SK-N-SH (cell line): ENCODE results near the gene RPL22. TPM values are rescaled to one million over a fixed set of nuclear protein-coding genes. Genes with fewer than 3 reads are reported as not detected.

Experiments
- CTCF ChIA-PET: fragments of 300-600, 350-600 bp; formaldehyde crosslinking; extraction: SDS; loops from one replicate; lab custom pipeline; 2021; lab: Yijun Ruan, JAX
- POLR2A ChIA-PET: fragments of 350-600 bp; sonication (Branson Sonifier 250); formaldehyde crosslinking; extraction: SDS; loops from one replicate; lab custom pipeline; 2020; ENCODE audit warnings: antibody characterized with exemption, inconsistent platforms; lab: Yijun Ruan, JAX
- DNase-seq: peaks from one replicate; pipeline ENCODE4 v3.0.0; 2012
- H2AFZ ChIP-seq: fragments of 200-600 bp; sonication (generic); 2 replicates; pipeline ENCODE4 v1.8.1; 2016; ENCODE audit warnings: antibody characterized with exemption, mild to moderate bottlenecking, low read depth
- H3F3A ChIP-seq: fragments of 200-600 bp; sonication (generic); replicated peaks from 2 replicates; pipeline ENCODE3; 2016; ENCODE audit warnings: antibody characterized with exemption, mild to moderate bottlenecking; ENCODE audit not compliant: insufficient read depth
- H3K27ac ChIP-seq, 2 experiments: fragments of 200-500 bp in 1 of 2; fragments of 200-600 bp in 1 of 2; sonication (Bioruptor generic) in 1 of 2; sonication (generic), shearing (Covaris generic) in 1 of 2; 2 replicates each; pipeline versions ENCODE4 v1.5.1 to v1.6.1; 2014 to 2016; ENCODE audit warnings: low read depth in 2 of 2, inconsistent platforms in 1 of 2, low read length in 1 of 2, mild to moderate bottlenecking in 1 of 2, mixed read lengths in 1 of 2
- H3K27me3 ChIP-seq: fragments of 200-600 bp; sonication (generic), shearing (Covaris generic); 2 replicates; pipeline ENCODE4 v1.6.1; 2016; ENCODE audit warnings: mixed run types; ENCODE audit not compliant: insufficient read depth
- H3K36me3 ChIP-seq, 2 experiments: fragments of 200-500 bp in 1 of 2; fragments of 200-600 bp in 1 of 2; sonication (Bioruptor generic) in 1 of 2; sonication (generic) in 1 of 2; replicated peaks in 1 of 2; 2 replicates each; pipeline versions ENCODE3 to v1.5.1; 2014 to 2016; ENCODE audit warnings: low read length in 1 of 2, mild to moderate bottlenecking in 1 of 2; ENCODE audit not compliant: insufficient read depth in 2 of 2, control insufficient read depth in 1 of 2
- H3K4me1 ChIP-seq, 2 experiments: fragments of 200-500 bp in 1 of 2; fragments of 200-600 bp in 1 of 2; sonication (Bioruptor generic) in 1 of 2; sonication (generic), shearing (Covaris generic) in 1 of 2; 2 replicates each; pipeline versions ENCODE4 v1.5.1 to v1.6.1; 2014 to 2016; ENCODE audit warnings: low read depth in 1 of 2, low read length in 1 of 2, mixed run types in 1 of 2; ENCODE audit not compliant: insufficient read depth in 2 of 2, control insufficient read depth in 1 of 2
- H3K4me2 ChIP-seq: fragments of 200-600 bp; sonication (generic), shearing (Covaris generic); 2 replicates; pipeline ENCODE4 v1.6.1; 2017; ENCODE audit warnings: mixed run types
- H3K4me3 ChIP-seq, 2 experiments: fragments of 200-500 bp in 1 of 2; fragments of 200-600 bp in 1 of 2; sonication (Bioruptor generic) in 1 of 2; sonication (generic), shearing (Covaris generic) in 1 of 2; 2 replicates each; pipeline versions ENCODE4 v1.5.1 to v1.8.1; 2014 to 2016; ENCODE audit warnings: low read depth in 2 of 2, inconsistent platforms in 1 of 2, low read length in 1 of 2, mild to moderate bottlenecking in 1 of 2, mixed read lengths in 1 of 2, moderate library complexity in 1 of 2
- H3K79me2 ChIP-seq: fragments of 200-600 bp; sonication (generic); 2 replicates; pipeline ENCODE4 v1.8.1; 2017; ENCODE audit warnings: mild to moderate bottlenecking; ENCODE audit not compliant: insufficient read depth
- H3K9ac ChIP-seq: fragments of 200-600 bp; sonication (generic); 2 replicates; pipeline ENCODE4 v1.6.1; 2017; ENCODE audit warnings: mixed run types
- H3K9me2 ChIP-seq: fragments of 200-600 bp; sonication (generic); 2 replicates; pipeline ENCODE4 v1.6.1; 2017; ENCODE audit warnings: mixed run types
- H3K9me3 ChIP-seq: fragments of 200-600 bp; sonication (generic); 2 replicates; pipeline ENCODE4 v1.6.1; 2017; ENCODE audit warnings: mixed run types, mild to moderate bottlenecking, moderate library complexity
- H4K20me1 ChIP-seq: fragments of 200-600 bp; sonication (generic); 2 replicates; pipeline ENCODE4 v1.6.1; 2017; ENCODE audit warnings: mild to moderate bottlenecking, mixed run types; ENCODE audit not compliant: insufficient read depth
- CHD2 ChIP-seq: fragments of 150-350 bp; IDR thresholded peaks from 2 replicates; pipeline ENCODE4 v1.6.1; 2018; ENCODE audit warnings: low read length; ENCODE audit not compliant: partially characterized antibody
- EZH2phosphoT487 ChIP-seq: fragments of 200-600 bp; sonication (generic); IDR thresholded peaks from 2 replicates; pipeline ENCODE4 v1.6.1; 2017; ENCODE audit warnings: low read depth, mixed run types, mild to moderate bottlenecking, antibody characterized with exemption, moderate library complexity, borderline replicate concordance
- FOSL2 ChIP-seq: IDR thresholded peaks from 2 replicates; pipeline ENCODE4 v1.4.0; 2012; ENCODE audit warnings: low read depth, mild to moderate bottlenecking, moderate library complexity, borderline replicate concordance
- FOXJ3 ChIP-seq: sonication (generic); formaldehyde crosslinking; IDR thresholded peaks from 2 replicates; pipeline ENCODE4 v1.5.1; 2020; ENCODE audit warnings: mild to moderate bottlenecking, missing genetic modification reagents
- FOXM1 ChIP-seq: IDR thresholded peaks from 2 replicates; pipeline ENCODE4 v1.4.0; 2012; ENCODE audit warnings: low read depth, mild to moderate bottlenecking
- JUND ChIP-seq: IDR thresholded peaks from 2 replicates; pipeline ENCODE4 v1.4.0; 2012
- MEF2A ChIP-seq: IDR thresholded peaks from 2 replicates; pipeline ENCODE4 v1.4.0; 2012; ENCODE audit warnings: low read depth, borderline replicate concordance
- NFIC ChIP-seq: IDR thresholded peaks from 2 replicates; pipeline ENCODE4 v1.4.0; 2012; ENCODE audit warnings: borderline replicate concordance
- POLR2AphosphoS5 ChIP-seq: IDR thresholded peaks from 2 replicates; pipeline ENCODE4 v1.6.1; 2012; ENCODE audit warnings: low read depth, low read length
- RXRA ChIP-seq: IDR thresholded peaks from 2 replicates; pipeline ENCODE4 v1.4.0; 2012; ENCODE audit warnings: low read depth, mild to moderate bottlenecking, borderline replicate concordance
- SIN3A ChIP-seq: IDR thresholded peaks from 2 replicates; pipeline ENCODE4 v1.6.1; 2012; ENCODE audit warnings: low read depth, mild to moderate bottlenecking, low read length, moderate library complexity, borderline replicate concordance
- TAF1 ChIP-seq: IDR thresholded peaks from 2 replicates; pipeline ENCODE4 v1.6.1; 2012; ENCODE audit warnings: low read depth, mild to moderate bottlenecking, low read length, moderate library complexity, borderline replicate concordance
- TCF12 ChIP-seq: IDR thresholded peaks from 2 replicates; pipeline ENCODE4 v1.4.0; 2012
- TEAD4 ChIP-seq: IDR thresholded peaks from 2 replicates; pipeline ENCODE4 v1.4.0; 2012; ENCODE audit warnings: mild to moderate bottlenecking, borderline replicate concordance; ENCODE audit not compliant: insufficient read depth
- USF1 ChIP-seq: IDR thresholded peaks from 2 replicates; pipeline ENCODE4 v1.4.0; 2012; ENCODE audit warnings: low read depth, borderline replicate concordance
- YY1 ChIP-seq: IDR thresholded peaks from 2 replicates; pipeline ENCODE4 v1.4.0; 2012; ENCODE audit warnings: low read depth, mild to moderate bottlenecking
- ZBTB33 ChIP-seq: IDR thresholded peaks from 2 replicates; pipeline ENCODE4 v1.4.0; 2012; ENCODE audit warnings: low read depth, borderline replicate concordance
- WGBS: methylation state at CpG from one replicate; pipeline ENCODE4 v1.1.6; 2017; ENCODE audit warnings: low lambda C conversion rate; 5-methylcytosine and 5-hydroxymethylcytosine counted together
- polyA plus RNA-seq, 3 experiments: library from polyadenylated mRNA; depleted of rRNA; stranded (reverse); fragments of >200 nt; gene quantifications; 2 replicates each; pipeline ENCODE4 v1.2.3, GENCODE V29; 2012
- TF ChIP-seq, protein P1 (sequence below): fragments of 200-600 bp; sonication (generic); IDR thresholded peaks from 2 replicates; pipeline ENCODE4 v1.6.1; 2017; ENCODE audit warnings: antibody characterized with exemption, mild to moderate bottlenecking, moderate library complexity

Gene RPL22
- polyA plus RNA-seq, 1 of the 3 experiments (the other 2 are of a cell fraction) = 140 TPM

GRCh38 chr1:6247651-6248050, 48.3 kb upstream of the RPL22 start:
- H3K27ac ChIP-seq = no peak overlapping the region
- H3K9me2 ChIP-seq = no peaks in the 10 kb centered on the region
- H3F3A ChIP-seq = no peaks in the 10 kb centered on the region
- no peaks in the 10 kb centered on the region for H3K79me2 ChIP-seq
- POLR2A ChIA-PET = interaction anchor here (0.7 to 1.0 kb wide), 2 partner anchors 12 to 15 kb away, joined by 3 read pairs; partner anchors contain the start of gene ICMT
- whole genome bisulfite sequencing = 17% methylated on average over 1 of the region's 5 CpGs
- no peaks in the 10 kb centered on the region for H3K36me3 ChIP-seq
- TF ChIP-seq, protein P1, sequence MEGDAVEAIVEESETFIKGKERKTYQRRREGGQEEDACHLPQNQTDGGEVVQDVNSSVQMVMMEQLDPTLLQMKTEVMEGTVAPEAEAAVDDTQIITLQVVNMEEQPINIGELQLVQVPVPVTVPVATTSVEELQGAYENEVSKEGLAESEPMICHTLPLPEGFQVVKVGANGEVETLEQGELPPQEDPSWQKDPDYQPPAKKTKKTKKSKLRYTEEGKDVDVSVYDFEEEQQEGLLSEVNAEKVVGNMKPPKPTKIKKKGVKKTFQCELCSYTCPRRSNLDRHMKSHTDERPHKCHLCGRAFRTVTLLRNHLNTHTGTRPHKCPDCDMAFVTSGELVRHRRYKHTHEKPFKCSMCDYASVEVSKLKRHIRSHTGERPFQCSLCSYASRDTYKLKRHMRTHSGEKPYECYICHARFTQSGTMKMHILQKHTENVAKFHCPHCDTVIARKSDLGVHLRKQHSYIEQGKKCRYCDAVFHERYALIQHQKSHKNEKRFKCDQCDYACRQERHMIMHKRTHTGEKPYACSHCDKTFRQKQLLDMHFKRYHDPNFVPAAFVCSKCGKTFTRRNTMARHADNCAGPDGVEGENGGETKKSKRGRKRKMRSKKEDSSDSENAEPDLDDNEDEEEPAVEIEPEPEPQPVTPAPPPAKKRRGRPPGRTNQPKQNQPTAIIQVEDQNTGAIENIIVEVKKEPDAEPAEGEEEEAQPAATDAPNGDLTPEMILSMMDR = no peak
- TF ChIP-seq FOXJ3 (CRISPR knock-in tag) (no peak), ZBTB33 (no peak), SIN3A (no peak), TCF12 (no peak), NFIC (no peak), TEAD4 (no peak), JUND (no peak), RXRA (no peak), TAF1 (no peak), CHD2 (no peak), USF1 (no peak), EZH2phosphoT487 (no peak), YY1 (no peak), POLR2AphosphoS5 (no peak), MEF2A (no peak), FOXM1 (no peak), FOSL2 (no peak)
- no peak overlapping the region for H2AFZ ChIP-seq
- no peak overlapping the region for H3K4me2 ChIP-seq
- no peak overlapping the region for H3K9ac ChIP-seq
- H4K20me1 ChIP-seq = peaks cover 3% of the 10 kb centered on the region; the same call in 1 of the 2 replicates
- DNase-seq = no peak
- no peak overlapping the region for H3K4me3 ChIP-seq
- H3K4me1 ChIP-seq = no peaks in the 10 kb centered on the region; a peak in 1 of 4 replicates
- H3K27me3 ChIP-seq = no peaks in the 10 kb centered on the region
- no peaks in the 10 kb centered on the region for H3K9me3 ChIP-seq
- CTCF ChIA-PET = interaction anchor here (0.8 to 9.5 kb wide), 43 partner anchors 10 to 243 kb away, joined by 3 to 318 read pairs (median 9); partner anchors contain the start of genes ACOT7, HES2, ICMT and PLEKHG5
